Measurements from ENCODE around the gene DPH3.

DNA sequence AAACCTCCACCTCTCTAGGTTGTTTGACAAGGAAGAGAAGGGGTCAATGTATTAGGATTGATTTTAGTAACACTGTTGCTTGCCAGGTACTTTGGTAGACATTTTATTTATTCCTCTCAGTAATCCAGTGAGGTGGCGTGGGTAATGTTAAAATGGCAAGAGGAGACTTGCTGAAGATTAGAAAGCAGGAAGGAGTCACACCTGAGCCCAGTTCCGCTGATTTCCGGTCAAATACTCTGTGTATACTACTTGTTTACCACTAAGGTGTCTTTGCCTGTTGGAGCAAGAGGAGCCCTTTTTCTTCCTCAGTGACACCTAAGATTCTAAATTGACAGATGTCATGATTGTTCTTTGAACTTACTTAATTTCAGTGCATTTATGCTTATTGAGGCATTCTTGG, 2.0 kb upstream of the DPH3 start:
- TF ChIP-seq, protein P1, sequence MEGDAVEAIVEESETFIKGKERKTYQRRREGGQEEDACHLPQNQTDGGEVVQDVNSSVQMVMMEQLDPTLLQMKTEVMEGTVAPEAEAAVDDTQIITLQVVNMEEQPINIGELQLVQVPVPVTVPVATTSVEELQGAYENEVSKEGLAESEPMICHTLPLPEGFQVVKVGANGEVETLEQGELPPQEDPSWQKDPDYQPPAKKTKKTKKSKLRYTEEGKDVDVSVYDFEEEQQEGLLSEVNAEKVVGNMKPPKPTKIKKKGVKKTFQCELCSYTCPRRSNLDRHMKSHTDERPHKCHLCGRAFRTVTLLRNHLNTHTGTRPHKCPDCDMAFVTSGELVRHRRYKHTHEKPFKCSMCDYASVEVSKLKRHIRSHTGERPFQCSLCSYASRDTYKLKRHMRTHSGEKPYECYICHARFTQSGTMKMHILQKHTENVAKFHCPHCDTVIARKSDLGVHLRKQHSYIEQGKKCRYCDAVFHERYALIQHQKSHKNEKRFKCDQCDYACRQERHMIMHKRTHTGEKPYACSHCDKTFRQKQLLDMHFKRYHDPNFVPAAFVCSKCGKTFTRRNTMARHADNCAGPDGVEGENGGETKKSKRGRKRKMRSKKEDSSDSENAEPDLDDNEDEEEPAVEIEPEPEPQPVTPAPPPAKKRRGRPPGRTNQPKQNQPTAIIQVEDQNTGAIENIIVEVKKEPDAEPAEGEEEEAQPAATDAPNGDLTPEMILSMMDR (IDR thresholded peaks at IDR 0.05; ENCODE audit: extremely low read depth in 1 of 2, insufficient read depth in 1 of 2, low read depth in 1 of 2, low read length in 2 of 2): no peak
- TF ChIP-seq POLR2A (IDR thresholded peaks at IDR 0.05; ENCODE audit: low read depth, low read length) (no peak), EZH2 (IDR thresholded peaks at IDR 0.05; ENCODE audit: borderline replicate concordance, low read depth, low read length, severe bottlenecking) (no peak), POLR2AphosphoS5 (IDR thresholded peaks at IDR 0.05; ENCODE audit: insufficient read depth, low read depth, low read length) (no peak)
